GM23338 (cell line): ENCODE measurements around the gene TBC1D14.

ENCODE experiments used
- CREB1 ChIP-seq: fragments of 250-450 bp; sonication (Bioruptor Pico); IDR thresholded peaks from 2 replicates; pipeline ENCODE4 v1.5.0; 2020; ENCODE audit warnings: low read depth, mild to moderate bottlenecking, moderate library complexity
- EZH2 ChIP-seq: fragments of 200-600 bp; sonication (generic); IDR thresholded peaks from one replicate; pipeline ENCODE4 v1.8.0; 2017; ENCODE audit warnings: antibody characterized with exemption, mild to moderate bottlenecking, low read depth; ENCODE audit not compliant: unreplicated experiment
- EZH2phosphoT487 ChIP-seq: fragments of 200-600 bp; sonication (generic); IDR thresholded peaks from one replicate; pipeline ENCODE4 v1.8.1; 2018; ENCODE audit warnings: antibody characterized with exemption; ENCODE audit not compliant: unreplicated experiment
- JUNB ChIP-seq: IDR thresholded peaks from one replicate; pipeline ENCODE4 v1.6.1; 2016; ENCODE audit warnings: antibody characterized with exemption; ENCODE audit not compliant: unreplicated experiment
- POLR2AphosphoS5 ChIP-seq: IDR thresholded peaks from 2 replicates; pipeline ENCODE4 v1.6.1; 2016; ENCODE audit warnings: antibody characterized with exemption, low read depth
- ZNF114 ChIP-seq: fragments of 250-450 bp; sonication (Bioruptor Pico); IDR thresholded peaks from 2 replicates; pipeline ENCODE4 v1.5.0; 2020; ENCODE audit warnings: mild to moderate bottlenecking, moderate library complexity
- ZNF331 ChIP-seq: fragments of 250-450 bp; sonication (Bioruptor Pico); IDR thresholded peaks from 2 replicates; pipeline ENCODE4 v1.5.0; 2020; ENCODE audit warnings: low read depth, mild to moderate bottlenecking, moderate library complexity
- TF ChIP-seq, protein P1 (sequence below), 2 experiments: fragments of 200-600 bp in 1 of 2; sonication (generic) in 1 of 2; conservative IDR thresholded peaks; 2 replicates each; pipeline versions ENCODE4 v1.5.1 to v1.6.1; 2016 to 2017; ENCODE audit warnings: antibody characterized with exemption in 2 of 2, low read depth in 2 of 2, mild to moderate bottlenecking in 2 of 2, moderate library complexity in 1 of 2
- TF ChIP-seq, protein P2 (sequence below): IDR thresholded peaks from one replicate; pipeline ENCODE4 v1.6.1; 2018; ENCODE audit warnings: antibody characterized with exemption; ENCODE audit not compliant: unreplicated experiment
- TF ChIP-seq, protein P3 (sequence below): IDR thresholded peaks from 2 replicates; pipeline ENCODE4 v1.6.1; 2016; ENCODE audit warnings: antibody characterized with exemption

DNA sequence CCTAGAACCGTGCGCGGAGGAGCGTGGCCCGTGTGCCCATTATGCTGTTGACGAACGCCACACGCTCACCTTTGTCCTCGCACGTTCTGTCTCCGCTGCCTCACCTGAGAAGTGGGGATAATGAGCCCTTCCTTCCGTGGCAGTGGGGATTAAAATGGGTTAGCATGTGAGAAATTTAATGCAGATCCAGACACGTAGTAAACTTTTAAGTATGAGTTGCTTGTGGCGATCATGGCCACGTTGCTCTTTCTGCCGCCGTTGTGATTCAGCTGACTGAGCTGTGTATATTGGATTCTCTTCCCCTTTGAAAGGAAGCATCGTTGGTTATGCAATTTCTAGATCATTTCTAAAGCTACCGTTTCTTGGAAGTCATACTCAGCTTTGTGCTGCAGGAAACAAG lies 16.5 kb downstream of the TBC1D14 start:
- TF ChIP-seq, protein P1, sequence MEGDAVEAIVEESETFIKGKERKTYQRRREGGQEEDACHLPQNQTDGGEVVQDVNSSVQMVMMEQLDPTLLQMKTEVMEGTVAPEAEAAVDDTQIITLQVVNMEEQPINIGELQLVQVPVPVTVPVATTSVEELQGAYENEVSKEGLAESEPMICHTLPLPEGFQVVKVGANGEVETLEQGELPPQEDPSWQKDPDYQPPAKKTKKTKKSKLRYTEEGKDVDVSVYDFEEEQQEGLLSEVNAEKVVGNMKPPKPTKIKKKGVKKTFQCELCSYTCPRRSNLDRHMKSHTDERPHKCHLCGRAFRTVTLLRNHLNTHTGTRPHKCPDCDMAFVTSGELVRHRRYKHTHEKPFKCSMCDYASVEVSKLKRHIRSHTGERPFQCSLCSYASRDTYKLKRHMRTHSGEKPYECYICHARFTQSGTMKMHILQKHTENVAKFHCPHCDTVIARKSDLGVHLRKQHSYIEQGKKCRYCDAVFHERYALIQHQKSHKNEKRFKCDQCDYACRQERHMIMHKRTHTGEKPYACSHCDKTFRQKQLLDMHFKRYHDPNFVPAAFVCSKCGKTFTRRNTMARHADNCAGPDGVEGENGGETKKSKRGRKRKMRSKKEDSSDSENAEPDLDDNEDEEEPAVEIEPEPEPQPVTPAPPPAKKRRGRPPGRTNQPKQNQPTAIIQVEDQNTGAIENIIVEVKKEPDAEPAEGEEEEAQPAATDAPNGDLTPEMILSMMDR (conservative IDR thresholded peaks at IDR 0.05; ENCODE audit: low read depth in 2 of 2): no peak
- TF ChIP-seq POLR2AphosphoS5 (no peak), EZH2phosphoT487 (no peak), EZH2 (no peak), JUNB (no peak), CREB1 (CRISPR knock-in tag) (no peak), ZNF114 (no peak), ZNF331 (no peak)
- TF ChIP-seq, protein P2, sequence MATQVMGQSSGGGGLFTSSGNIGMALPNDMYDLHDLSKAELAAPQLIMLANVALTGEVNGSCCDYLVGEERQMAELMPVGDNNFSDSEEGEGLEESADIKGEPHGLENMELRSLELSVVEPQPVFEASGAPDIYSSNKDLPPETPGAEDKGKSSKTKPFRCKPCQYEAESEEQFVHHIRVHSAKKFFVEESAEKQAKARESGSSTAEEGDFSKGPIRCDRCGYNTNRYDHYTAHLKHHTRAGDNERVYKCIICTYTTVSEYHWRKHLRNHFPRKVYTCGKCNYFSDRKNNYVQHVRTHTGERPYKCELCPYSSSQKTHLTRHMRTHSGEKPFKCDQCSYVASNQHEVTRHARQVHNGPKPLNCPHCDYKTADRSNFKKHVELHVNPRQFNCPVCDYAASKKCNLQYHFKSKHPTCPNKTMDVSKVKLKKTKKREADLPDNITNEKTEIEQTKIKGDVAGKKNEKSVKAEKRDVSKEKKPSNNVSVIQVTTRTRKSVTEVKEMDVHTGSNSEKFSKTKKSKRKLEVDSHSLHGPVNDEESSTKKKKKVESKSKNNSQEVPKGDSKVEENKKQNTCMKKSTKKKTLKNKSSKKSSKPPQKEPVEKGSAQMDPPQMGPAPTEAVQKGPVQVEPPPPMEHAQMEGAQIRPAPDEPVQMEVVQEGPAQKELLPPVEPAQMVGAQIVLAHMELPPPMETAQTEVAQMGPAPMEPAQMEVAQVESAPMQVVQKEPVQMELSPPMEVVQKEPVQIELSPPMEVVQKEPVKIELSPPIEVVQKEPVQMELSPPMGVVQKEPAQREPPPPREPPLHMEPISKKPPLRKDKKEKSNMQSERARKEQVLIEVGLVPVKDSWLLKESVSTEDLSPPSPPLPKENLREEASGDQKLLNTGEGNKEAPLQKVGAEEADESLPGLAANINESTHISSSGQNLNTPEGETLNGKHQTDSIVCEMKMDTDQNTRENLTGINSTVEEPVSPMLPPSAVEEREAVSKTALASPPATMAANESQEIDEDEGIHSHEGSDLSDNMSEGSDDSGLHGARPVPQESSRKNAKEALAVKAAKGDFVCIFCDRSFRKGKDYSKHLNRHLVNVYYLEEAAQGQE: no peak
- TF ChIP-seq, protein P3, sequence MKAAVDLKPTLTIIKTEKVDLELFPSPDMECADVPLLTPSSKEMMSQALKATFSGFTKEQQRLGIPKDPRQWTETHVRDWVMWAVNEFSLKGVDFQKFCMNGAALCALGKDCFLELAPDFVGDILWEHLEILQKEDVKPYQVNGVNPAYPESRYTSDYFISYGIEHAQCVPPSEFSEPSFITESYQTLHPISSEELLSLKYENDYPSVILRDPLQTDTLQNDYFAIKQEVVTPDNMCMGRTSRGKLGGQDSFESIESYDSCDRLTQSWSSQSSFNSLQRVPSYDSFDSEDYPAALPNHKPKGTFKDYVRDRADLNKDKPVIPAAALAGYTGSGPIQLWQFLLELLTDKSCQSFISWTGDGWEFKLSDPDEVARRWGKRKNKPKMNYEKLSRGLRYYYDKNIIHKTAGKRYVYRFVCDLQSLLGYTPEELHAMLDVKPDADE: no peak
